ENCODE results near the gene TEX26.
A peak's percentile ranks its signal among the peaks of the same experiment; 100 is the strongest.

Gene TEX26

DNA sequence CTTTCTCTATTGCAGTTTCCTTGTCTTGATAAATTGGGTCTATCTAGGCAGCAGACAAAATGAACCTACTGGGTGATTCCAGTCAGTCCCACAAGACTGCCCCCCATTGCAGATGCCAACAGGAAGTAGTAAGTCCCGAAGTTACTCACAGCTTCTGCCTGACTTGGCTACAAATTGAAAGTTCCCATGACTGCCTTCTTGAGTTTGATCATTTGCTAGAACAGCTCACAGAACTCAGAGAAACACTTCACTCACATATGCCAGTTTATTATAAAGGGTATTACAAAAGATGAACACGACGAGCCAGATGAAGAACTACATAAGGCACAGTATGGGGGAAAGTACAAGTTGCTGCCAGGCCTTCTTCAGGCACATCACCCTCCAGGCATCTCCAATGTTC is 50.0 kb downstream of the TEX26 start:
- DNase-seq: no peak

DNA sequence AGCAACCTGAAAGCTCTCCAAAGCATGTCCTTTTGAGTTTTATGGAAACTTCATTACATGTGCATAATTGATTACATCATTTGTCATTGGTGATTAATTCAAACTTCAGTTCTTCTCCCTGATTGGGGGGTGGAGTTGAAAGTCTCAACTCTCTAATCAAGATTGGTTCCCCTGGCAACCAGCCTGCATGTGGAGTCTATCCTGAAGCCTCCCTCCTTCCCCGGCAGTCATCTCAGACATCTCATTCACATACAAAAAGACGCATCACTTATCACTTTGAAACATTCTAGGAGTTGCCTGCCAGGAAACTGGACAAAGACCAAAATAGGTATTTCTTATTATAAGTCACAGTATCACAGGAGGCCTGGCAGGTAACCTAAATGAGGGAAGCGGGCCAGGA is 50.5 kb downstream of the TEX26 start:
- DNase-seq: no peak

DNA sequence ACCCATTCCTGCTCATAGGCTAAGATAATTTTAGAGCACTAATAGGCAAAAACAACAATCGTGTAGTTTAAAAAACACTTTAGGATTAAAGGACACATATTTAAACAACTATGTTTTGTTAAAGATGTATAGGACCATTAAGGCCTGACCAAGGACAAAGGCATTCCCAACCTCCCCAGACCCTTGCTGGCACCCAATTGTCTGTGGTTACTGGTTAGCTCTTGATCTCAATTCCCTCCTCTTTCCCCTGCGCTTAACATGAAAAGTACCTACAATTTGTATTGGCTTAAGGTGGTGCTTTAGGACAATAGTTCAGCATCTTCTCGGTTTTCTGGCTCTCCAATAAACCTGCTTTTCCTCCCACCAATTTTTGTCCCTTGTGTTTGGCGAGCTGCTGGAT is 51.0 kb downstream of the TEX26 start:
- no peak for DNase-seq

DNA sequence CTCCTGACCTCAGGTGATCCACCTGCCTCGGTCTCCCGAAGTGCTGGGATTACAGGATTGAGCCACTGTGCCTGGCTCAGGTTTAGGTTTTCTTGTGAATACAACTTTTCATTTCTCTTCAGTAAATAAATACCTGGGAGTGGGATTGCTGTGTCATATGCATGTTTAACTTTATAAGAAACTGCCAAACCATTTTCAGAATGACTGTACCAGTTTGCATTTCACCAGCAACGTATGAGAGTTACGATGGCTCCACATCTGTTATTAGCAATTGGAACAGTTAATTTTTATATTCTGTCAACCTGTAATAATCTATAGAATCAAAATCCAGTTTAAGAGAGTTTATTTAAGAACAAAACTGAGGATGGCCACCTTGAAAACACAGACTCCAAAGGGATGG is 52.2 kb downstream of the TEX26 start:
- no peak for DNase-seq

DNA sequence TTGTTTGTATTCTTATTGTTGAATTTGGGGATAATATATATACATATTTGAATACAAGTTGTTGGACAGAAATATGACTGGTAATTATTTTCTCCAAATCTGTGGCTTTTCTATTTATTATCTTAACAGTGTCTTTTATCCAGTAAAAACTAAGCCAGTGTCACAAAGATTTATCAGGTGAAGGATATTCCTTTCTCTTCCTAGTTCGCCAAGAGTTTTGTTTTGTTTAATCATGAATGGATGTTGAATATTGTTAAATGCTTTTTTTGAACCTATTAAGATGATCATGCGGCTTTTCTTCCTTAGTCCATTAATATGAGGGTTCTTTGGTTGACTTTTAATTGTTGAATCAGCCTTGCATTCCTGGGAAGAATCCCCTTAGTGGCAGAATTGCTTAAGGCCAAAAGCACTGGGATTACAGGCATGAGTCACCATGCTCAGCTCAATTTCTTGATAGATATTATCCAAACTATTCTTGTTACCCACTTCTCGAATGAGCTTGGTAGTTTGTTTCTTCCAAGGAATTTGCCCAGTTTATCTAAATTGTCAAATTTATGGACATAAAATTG is 53.3 kb downstream of the TEX26 start:
- DNase-seq: peak; percentile 53

DNA sequence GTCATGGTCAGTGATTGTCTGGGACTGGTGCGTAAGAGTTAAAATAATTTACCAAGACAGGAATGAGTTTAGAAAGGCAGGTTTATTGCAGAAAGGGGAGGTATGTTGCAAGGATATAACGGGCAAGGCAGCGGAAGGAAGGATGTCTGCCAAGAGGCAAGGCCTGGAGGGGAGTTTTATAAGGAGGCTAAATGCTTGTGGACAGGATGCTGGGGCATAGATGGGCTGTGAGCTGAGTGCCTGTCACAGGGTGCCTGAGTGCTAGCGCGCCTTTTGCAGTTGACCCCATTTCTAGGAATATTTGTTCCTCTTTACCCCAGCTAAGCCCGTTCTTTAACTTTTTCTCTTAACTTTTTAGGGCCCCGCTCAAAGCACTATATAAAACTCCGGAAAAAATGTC is 58.7 kb downstream of the TEX26 start:
- no peak for DNase-seq

DNA sequence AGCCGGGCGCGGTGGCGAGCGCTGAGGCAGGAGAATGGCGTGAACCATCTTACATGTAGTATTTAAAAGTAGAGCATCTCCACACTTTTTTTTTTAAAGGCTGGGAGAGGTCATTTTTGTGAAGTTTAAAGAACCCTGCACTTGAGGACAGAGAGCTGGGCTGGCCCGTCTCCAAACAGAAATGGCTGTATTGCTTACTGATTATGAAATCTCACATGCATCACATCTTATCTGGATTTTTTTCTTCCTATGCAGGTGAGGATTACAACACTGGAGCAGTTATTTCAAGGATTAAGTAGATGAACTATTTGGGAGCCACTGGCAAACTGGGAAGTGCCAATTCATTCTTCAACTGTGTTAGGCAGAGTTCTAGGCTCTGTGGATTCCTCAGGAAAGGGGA is 59.5 kb downstream of the TEX26 start:
- DNase-seq: peak; percentile 10

DNA sequence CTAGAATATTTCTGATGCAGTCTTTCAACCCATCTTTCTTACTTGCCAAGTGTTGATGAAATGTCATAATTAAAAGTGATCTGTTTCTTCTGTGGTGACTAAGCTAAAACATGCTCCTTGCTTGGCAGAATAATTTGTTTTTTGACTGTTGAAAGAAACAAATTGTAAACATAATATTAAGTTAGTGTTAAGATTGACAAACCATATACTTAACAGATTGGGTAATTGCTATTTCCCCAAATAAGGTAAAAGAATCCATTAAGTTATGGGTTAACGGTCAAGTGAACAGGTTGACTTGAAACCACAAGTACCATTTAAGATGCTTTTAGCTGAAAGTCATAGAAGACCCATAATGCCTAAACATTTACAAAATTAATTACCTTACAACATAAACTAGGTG is 62.9 kb downstream of the TEX26 start:
- no peak for DNase-seq

DNA sequence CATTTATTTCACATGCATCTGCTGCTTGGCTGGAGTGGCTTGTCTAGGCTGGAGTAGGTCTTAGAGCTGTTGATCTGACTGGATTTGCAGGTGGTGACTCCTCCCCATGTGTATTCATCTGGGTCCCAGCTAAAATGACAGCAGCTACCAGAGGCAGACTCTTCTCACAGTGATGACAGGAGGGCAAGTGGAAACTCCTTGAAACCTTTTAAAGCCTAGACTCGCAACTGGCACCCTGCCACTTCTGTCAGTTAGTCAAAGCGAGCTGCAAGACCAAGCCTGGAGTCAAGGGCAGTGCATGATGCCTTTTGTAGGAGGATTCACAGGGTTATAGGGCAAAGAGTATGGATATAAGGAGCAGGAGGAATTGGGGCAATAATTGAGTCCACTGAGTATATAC is 65.2 kb downstream of the TEX26 start:
- DNase-seq: no peak

DNA sequence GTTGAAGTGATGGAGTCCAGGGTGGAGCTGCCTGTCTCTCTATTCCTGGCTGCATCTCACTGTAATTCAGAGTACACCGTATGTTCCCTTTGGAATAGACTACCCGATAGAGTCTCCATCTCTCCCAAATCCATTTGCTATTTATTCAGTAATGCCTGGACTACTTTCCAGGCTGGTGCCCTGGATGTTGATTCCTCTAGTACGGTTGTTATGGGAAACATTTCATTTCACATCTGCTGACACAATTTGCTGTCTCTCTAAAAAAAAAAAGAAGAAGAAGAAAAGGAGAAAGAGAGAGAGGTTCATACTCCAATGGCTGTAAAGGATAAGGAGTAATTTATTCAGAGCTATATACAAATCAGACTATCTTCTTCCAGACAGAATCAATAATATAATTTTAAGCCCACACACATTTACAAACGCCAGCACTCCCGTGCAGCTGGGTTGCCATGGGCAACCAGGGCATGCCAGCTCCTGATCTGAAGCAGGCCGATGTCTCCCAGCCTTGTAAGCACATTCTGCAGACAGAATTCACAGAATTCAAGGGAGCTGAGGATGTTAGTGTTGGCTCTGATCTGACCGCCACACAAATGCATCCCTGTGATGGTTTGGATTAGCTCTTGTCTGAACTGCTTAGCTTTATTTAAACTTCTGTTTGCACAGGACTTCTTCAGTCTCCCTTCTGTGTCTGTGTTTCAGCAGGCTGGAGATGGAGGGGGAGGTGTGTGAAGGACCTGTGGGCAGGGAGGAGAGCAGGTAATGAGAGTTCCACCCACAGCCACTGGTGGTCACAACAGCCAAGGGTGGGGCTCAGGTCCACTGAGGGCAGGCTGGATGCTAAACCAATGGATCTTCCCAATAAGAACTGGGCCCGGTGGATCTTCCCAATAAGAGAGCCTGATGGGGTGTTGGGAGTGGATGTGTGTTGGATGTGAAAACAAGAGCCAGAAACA is 66.0 kb downstream of the TEX26 start:
- no peak for DNase-seq

DNA sequence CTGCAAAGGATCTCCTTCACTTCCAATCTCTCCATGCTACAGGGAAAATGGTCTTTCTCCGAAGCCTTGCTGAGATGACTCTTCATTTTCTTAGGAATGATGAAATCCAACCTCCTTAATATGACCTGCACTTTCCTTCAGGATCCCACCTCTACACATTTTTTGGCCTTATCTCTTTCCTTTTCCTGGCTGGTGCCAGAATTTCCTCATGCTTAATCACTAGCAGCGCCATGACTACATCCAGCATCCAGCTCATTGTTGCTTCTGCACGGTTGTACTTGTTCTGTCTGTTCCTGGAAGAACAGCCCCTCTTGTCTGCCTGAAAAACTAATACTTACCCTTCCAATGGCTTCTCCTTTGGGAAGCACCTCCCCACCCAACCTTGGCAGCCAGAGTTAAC is 68.4 kb downstream of the TEX26 start:
- peak; percentile 57 for DNase-seq

DNA sequence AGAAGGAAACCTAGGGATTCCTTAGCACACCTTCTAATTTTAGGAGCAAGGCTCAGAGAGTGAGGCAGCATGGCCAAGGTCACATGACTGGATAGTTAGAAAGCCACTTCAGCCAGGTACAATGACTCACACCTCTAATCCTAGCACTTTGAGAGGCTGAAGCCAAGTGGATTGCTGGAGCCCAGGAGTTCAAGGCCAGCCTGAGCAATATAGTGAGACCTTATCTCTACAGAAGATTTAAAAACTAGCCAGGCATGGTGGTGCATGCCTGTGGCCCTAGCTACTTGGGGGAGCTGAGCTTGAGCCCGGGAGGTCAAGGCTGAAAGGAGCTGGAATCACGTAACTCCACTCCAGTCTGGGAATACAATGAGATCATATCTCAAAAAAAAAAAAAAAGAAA is 69.2 kb downstream of the TEX26 start:
- DNase-seq: peak; percentile 16

DNA sequence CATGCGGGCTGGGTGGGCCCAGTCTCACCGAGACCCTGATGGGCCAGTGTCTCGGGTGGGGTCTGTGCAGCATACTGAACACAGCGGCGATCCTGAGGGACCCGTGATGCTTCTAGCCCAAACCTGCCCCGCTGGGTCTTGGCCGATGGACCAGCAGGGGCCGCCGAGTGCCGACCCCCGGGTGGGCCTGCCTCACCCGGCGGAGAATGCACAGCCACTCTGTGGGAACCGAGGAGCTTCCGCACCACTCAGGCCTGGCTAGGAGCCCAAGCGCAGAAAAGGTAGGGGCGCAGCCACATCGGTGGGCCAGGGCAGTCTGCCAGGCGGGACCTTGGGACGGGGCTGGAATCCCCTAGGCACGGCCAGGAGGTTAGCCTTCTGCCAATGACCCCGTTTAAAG is 72.6 kb downstream of the TEX26 start:
- no peak for DNase-seq

DNA sequence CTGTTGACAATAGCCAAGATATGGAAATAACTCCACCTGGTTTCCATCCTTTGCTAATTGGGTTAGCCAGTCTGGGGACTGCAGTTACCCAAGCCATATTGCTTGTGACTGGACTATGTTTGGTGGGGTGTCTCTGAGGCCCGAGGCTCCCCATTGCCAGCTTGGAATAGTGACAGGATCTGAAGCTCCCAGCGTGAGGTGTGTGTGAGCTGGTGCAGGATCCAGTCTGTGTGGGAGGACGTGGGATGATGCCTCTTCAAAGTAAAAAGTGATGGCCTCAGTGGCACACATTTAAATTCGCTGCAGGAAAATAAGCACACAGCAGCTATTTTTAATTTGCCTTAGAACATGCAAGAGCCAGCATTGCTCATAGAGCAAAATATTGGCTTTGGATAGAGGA is 75.0 kb downstream of the TEX26 start:
- no peak for DNase-seq

DNA sequence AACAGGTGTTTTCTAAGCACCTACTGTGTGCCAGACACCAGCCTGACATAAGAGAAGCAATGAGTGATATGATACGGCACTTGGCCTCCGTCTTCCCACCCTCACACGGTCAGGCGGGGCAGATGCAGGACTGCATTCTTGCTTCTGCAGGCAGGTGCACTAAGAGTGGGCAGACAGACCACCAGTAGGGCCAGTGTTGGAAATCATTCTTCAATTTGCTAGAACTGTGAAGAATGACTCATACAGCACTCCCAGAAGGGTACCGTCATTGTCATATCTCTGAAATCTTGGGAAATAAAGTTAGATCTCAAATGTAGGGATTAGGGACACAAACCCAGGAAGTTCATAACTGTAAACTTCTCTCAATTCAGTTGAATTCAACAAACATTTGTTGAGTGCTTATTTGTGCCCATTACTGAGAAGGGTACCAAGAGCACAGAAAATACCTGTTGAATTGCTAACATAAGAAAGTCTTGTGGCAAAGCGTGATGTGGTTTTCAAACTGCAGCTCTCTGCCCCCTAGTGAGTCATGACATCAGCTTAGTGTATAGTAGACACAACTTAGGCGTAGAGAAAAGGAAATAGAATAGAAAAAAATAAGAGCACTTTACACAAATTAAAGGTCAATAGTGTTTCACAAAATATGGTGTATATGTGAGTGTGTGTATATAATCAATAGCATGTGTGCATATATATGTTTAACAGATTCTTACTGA is 76.1 kb downstream of the TEX26 start:
- DNase-seq: no peak

DNA sequence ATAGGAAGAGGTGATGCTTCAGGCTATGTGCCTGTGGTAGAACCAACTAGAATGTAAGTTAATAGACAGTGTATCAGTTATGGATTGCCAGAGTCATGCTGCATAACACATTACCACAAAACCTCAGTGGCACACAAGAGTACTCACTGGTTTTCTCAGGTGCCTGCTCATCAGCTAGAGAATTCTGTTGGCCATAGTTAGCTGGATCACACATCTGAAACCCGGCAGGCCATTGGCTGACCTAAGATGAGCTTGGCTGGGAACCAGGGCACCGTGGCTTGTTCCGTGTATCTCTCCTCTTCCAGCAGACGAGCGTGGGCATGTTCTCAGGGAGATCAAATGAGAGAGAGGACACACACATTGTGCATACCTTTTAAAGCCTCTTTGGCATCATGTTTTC is 76.7 kb downstream of the TEX26 start:
- DNase-seq: no peak

DNA sequence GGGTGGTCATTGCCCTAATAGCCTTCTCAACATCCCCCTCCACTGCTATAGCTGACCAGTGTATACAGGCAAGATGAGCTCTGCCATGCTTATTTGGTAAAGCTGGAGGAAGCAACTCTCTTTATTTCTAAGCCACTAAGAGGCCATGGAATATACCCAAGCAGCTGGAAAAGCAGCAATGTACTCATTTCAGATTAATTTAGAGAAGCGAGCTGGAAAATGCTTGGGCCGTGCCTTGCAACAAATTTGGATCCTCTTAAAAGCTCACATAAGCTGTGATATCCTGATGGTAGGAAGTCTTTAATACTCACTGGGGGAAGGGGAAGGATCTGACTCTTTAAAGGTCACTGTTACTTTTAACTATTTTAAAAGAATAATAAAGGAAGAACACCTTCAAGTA is 77.8 kb downstream of the TEX26 start:
- no peak for DNase-seq

DNA sequence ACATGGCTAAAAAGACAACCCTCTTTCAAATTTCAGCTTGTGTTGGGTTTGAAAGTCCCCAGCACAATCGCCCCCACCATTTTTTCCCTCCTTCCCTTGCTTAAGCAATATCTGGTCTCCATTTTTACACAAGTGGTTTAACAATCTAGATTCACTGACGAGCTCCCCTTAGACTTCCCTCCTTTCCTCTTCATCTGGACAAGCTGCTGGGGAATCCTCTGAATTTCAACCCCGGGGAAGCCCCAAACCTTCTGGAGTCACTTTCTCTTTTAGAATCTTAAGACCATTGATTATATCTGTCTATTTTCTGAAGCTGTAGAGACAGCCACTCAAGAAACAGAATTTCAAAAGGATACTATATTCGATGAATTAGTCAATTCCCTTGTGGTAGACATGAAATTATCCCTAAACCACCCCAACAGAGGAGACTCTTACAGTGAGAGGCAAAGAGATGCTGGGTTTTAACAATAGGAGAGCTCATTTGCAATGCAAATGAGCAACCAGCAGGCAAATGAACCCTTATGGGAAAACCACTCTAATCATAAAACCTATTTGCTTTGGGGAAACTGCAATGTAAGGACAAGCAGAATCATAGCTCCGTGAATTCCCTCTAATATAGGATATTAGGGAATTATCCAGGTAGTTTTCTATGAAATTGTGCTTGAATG is 78.9 kb downstream of the TEX26 start:
- DNase-seq: no peak

DNA sequence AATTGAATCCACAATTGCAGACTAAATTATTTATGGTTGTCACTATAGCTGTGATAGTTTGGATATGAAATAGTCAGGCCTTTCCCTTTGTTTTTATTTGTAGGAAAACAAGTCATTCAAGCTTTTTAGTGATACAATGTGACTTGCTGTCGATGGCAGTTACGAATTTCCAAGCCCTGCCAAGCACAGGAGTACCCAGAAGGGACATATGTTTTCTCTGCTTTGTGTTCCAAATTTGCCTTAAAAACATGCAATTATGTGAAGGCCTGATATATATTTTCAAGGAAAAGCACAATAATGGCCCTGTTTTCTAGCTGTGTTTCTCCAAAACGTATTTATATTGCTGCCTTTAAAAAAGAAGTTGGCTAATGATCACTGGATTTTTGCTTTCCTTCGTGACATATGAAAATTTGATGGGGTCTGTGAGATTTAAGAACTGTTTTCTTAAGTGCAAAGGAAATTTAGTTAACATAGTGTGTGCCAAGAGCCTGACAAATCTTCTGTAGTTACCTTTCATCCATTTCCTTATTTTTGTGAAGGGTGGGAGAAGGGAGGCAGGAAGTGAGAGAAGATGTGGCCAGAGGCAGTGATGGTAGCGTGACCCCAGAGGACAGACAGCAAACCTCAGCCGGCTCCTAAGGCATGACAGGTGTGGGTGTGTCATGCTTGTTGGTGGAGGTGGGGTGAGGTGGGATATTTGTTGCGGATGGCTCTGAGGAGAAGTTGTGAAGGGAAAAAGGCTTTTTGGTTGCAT is 79.6 kb downstream of the TEX26 start:
- no peak for DNase-seq

DNA sequence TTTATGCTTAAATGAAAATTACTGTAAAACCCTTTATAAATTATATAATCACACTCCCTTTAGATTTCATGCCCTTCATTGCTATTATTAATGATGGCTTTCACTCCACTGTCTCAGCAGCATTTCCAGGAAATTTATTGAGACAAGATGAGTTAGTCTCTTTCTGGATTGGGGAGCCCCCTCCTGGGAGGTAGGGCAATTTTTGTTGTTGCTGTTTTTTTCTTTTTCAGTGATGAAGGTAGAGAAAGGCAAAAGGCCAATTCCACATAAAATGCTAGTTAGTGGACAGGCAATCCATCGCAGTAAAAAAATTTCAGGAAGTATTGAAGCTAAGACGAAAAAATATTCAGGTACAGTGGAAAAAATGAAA is 80.2 kb downstream of the TEX26 start:
- DNase-seq: no peak

DNA sequence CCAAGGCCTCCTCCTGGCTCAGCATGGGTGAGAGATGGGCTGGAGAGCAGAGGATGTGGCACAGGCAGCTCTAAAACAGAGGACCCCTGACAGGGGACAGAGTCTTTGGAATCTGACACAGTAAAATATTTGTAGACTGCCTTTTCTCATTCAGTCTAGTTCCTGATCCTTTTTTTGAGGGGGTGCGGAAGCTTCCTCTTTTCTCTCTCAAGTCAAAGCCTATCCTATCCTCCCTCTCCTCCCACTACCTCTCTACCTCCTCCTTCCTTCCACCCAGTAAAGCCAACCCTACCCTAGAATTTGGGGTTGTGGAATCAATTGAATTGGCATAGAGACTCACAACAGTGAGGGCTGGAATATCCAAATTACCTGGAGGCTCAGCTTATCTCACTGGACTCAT is 82.0 kb downstream of the TEX26 start:
- DNase-seq: no peak

DNA sequence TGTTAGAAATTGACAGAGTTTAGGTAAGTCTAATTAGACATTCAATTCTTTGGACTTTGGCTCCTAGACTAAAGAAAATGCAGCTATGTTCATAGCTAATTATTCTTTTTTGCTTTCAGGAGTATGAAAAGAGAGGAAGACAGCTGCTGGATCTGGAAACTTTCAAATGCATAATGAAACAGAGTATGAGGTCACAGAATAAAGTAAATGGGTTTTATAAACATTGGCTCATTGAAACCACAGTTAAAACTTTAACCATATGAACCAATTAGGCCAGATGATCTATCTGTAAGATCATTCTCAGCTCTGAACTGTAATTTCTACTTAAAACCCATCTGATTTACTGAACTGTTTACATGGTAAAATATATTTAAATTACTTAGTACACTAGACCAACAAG is 82.7 kb downstream of the TEX26 start:
- DNase-seq: no peak

Measured in NCI-H226 (cell line).